ENCODE measurements around the gene SHOX. TPM values are rescaled to one million over a fixed set of nuclear protein-coding genes. Genes with fewer than 3 reads are reported as not detected.

The SHOX gene
- total RNA-seq, 1 donor, result 13.4 TPM

GRCh38 chrX:663841-664240, 33.2 kb downstream of the SHOX start:
- DNase-seq (ENCODE audit: insufficient read length, low spot score, missing footprints), result no peak
- no peak overlapping the region for H3K4me2 ChIP-seq (ENCODE audit: insufficient read depth, low read length)
- H3K9me3 ChIP-seq (ENCODE audit: low read depth, low read length), result no peaks in the 10 kb centered on the region
- no peaks in the 10 kb centered on the region for H4K20me1 ChIP-seq (ENCODE audit: insufficient read depth, low read length)
- no peak overlapping the region for H2AFZ ChIP-seq (ENCODE audit: low read length)
- peaks cover 6% of the 10 kb centered on the region for H3K4me1 ChIP-seq (ENCODE audit: insufficient read depth, low read length)
- no peak overlapping the region for H3K27ac ChIP-seq (ENCODE audit: low read depth, low read length)
- H3K36me3 ChIP-seq (ENCODE audit: insufficient read depth, low read length), result no peaks in the 10 kb centered on the region
- TF ChIP-seq CTCF (IDR thresholded peaks at IDR 0.05; ENCODE audit: extremely low read depth, low read depth, low read length), result no peak
- no peaks in the 10 kb centered on the region for H3K79me2 ChIP-seq (ENCODE audit: insufficient read depth, low read length)
- no peak overlapping the region for H3K4me3 ChIP-seq (ENCODE audit: insufficient read depth, low read length)
- H3K27me3 ChIP-seq (ENCODE audit: insufficient read depth, low read length), result no peaks in the 10 kb centered on the region

- peak overlapping the region; percentile 70 for H2AFZ ChIP-seq (ENCODE audit: low read length)
- TF ChIP-seq CTCF (IDR thresholded peaks at IDR 0.05; ENCODE audit: extremely low read depth, low read depth, low read length), result no peak
- DNase-seq (ENCODE audit: insufficient read length, low spot score, missing footprints), result peak; percentile 58
- H3K4me1 ChIP-seq (ENCODE audit: insufficient read depth, low read length), result peaks cover 6% of the 10 kb centered on the region
- H3K4me2 ChIP-seq (ENCODE audit: insufficient read depth, low read length), result peak overlapping the region; percentile 62
- no peaks in the 10 kb centered on the region for H3K36me3 ChIP-seq (ENCODE audit: insufficient read depth, low read length)
- no peak overlapping the region for H3K27ac ChIP-seq (ENCODE audit: low read depth, low read length)
- H4K20me1 ChIP-seq (ENCODE audit: insufficient read depth, low read length), result no peaks in the 10 kb centered on the region
- peak overlapping the region; percentile 13 for H3K4me3 ChIP-seq (ENCODE audit: insufficient read depth, low read length)
- no peaks in the 10 kb centered on the region for H3K9me3 ChIP-seq (ENCODE audit: low read depth, low read length)
- H3K27me3 ChIP-seq (ENCODE audit: insufficient read depth, low read length), result no peaks in the 10 kb centered on the region
- H3K79me2 ChIP-seq (ENCODE audit: insufficient read depth, low read length), result no peaks in the 10 kb centered on the region
These were observed 36.5 kb downstream of the SHOX start for GRCh38 chrX:666762-667720.

GRCh38 chrX:670645-671044, 40.1 kb downstream of the SHOX start:
- no peaks in the 10 kb centered on the region for H3K36me3 ChIP-seq (ENCODE audit: insufficient read depth, low read length)
- H3K79me2 ChIP-seq (ENCODE audit: insufficient read depth, low read length), result no peaks in the 10 kb centered on the region
- H2AFZ ChIP-seq (ENCODE audit: low read length), result no peak overlapping the region
- no peak overlapping the region for H3K4me2 ChIP-seq (ENCODE audit: insufficient read depth, low read length)
- H3K27ac ChIP-seq (ENCODE audit: low read depth, low read length), result no peak overlapping the region
- no peaks in the 10 kb centered on the region for H3K9me3 ChIP-seq (ENCODE audit: low read depth, low read length)
- H4K20me1 ChIP-seq (ENCODE audit: insufficient read depth, low read length), result no peaks in the 10 kb centered on the region
- H3K4me3 ChIP-seq (ENCODE audit: insufficient read depth, low read length), result no peak overlapping the region
- no peaks in the 10 kb centered on the region for H3K27me3 ChIP-seq (ENCODE audit: insufficient read depth, low read length)
- DNase-seq (ENCODE audit: insufficient read length, low spot score, missing footprints), result no peak
- TF ChIP-seq CTCF (IDR thresholded peaks at IDR 0.05; ENCODE audit: extremely low read depth, low read depth, low read length), result no peak
- peaks cover 6% of the 10 kb centered on the region for H3K4me1 ChIP-seq (ENCODE audit: insufficient read depth, low read length)

- peak; percentile 44 for DNase-seq (ENCODE audit: insufficient read length, low spot score, missing footprints)
- Histone ChIP-seq H3K9me3 (ENCODE audit: low read depth, low read length) (no peaks in the 10 kb centered on the region), H3K4me2 (ENCODE audit: insufficient read depth, low read length) (no peak overlapping the region), H3K27ac (ENCODE audit: low read depth, low read length) (no peak overlapping the region), H3K4me1 (ENCODE audit: insufficient read depth, low read length) (no peaks in the 10 kb centered on the region), H3K4me3 (ENCODE audit: insufficient read depth, low read length) (no peak overlapping the region), H3K36me3 (ENCODE audit: insufficient read depth, low read length) (no peaks in the 10 kb centered on the region), H2AFZ (ENCODE audit: low read length) (no peak overlapping the region), H4K20me1 (ENCODE audit: insufficient read depth, low read length) (no peaks in the 10 kb centered on the region), H3K79me2 (ENCODE audit: insufficient read depth, low read length) (no peaks in the 10 kb centered on the region), H3K27me3 (ENCODE audit: insufficient read depth, low read length) (no peaks in the 10 kb centered on the region)
- no peak for TF ChIP-seq CTCF (IDR thresholded peaks at IDR 0.05; ENCODE audit: extremely low read depth, low read depth, low read length)
These were observed 42.3 kb downstream of the SHOX start for GRCh38 chrX:672931-673330.
